NCI-H1092 (cell line): ENCODE data around the gene CGNL1.

Experiments used
- DNase-seq: peaks from one replicate; lab custom pipeline; 2025; lab: John Stamatoyannopoulos, UW

Gene CGNL1

DNA sequence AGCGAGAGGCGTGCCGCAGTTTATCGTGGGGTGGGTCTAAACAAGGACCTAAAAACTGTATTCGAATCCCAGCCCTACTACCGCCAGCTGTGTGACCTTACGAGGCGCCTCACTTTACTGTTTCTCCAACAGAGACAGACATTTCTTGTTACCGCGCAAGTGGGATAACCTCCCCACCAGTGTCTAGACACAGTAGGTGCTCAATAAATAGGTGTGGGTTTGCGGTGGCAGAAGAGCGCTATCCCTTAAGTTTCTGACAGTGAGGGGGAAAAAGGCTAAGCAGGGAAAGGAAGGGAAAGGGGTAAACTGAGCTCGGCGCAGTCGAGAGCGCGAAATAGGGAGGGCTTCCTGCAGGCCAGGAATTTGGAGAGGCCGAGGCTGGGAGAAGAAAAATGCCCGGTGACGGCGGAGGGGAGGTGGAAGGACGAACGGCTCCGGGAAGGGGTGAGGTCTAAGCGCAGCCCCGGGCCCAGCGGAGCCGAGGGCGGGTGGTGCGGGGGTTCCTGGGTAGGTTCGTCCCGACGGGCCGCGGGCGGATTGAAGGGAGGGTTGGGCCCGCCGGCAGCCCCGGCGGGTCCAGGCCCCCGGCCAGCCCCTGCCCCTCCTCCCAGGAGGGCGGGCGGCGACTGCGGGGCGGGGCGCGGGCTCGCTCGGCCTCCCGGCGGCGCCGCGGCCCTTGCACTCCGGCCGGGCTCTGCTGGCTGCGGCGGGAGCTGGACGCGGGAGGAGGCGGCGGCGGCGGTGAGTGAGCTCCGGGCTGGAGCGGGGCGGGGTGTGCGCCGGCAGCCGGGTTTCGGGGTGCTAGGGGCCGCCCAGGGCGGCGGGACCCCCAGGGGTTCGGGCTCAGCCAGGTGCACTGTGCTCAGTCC lies at the start of gene CGNL1:
TSS of gene CGNL1 (plus strand) at position 679 of the 869 bp plus-strand sequence. CDS start 61,495 bp downstream, outside the sequence.
- DNase-seq, result no peak

GRCh38 chr15:57327985-57328471 lies 48.3 kb upstream of the CGNL1 start:
- no peak for DNase-seq

- no peak for DNase-seq
These were observed 47.8 kb upstream of the CGNL1 start for GRCh38 chr15:57328479-57328878.

DNA sequence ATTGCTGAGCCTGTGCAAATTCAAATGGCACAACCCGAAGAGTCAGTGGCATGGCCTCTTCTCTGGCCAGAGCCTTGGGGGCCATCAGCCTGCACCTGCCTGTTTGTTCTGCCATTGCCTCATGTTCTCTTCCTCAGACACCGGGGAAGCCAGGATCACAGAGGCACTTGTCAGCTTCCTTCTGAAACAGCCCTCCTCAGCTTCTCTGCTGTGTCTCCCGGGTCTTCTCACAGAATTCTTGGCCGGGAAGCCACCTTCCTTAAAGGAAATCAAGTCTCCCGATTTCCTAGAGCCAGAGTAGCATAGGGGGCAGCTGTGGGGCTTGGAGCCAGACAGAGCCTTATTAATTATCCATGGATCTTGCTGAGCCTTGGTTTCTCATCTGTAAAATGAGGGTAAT lies 47.4 kb upstream of the CGNL1 start:
- DNase-seq, result no peak

- DNase-seq, result no peak
These were observed 46.5 kb upstream of the CGNL1 start for GRCh38 chr15:57329582-57330367.

DNA sequence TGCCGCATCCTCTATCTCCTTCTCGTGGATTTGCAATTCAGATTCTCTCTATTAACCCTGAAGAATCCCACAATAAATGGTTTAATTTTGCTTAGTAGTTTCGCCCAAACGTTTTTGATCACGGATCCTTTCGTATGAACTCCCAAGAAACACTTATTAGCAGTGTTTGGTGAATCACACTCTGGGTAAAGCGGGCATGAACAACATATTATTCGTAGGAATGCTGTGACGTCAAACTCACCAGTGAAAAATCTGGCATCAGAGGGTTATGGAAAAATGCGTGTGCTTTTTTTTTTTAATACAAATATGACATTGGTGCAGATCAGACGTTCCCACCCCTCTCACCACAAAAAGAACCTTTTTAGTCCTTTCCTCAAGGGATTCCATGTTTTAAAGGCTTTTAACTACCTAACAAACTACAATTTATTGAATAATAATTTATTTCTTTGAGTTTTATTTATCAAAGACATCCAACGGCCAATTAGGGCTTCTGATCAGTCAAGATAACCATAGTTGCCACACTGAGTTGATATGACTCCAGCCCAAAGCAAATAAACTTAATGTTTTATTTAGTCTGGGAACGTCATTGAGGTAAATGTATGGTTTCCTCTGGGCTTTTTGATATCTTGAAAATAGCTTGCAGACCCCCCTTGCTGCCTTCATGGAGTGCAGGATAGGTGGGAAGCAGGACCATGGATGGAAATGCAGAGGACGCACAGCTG lies 45.5 kb upstream of the CGNL1 start:
- no peak for DNase-seq

- DNase-seq, result no peak
These were observed 44.0 kb upstream of the CGNL1 start for GRCh38 chr15:57332326-57332725.

- DNase-seq, result no peak
These were observed 42.8 kb upstream of the CGNL1 start for GRCh38 chr15:57333487-57333886.

- DNase-seq, result no peak
These were observed 42.0 kb upstream of the CGNL1 start for GRCh38 chr15:57334257-57334656.

DNA sequence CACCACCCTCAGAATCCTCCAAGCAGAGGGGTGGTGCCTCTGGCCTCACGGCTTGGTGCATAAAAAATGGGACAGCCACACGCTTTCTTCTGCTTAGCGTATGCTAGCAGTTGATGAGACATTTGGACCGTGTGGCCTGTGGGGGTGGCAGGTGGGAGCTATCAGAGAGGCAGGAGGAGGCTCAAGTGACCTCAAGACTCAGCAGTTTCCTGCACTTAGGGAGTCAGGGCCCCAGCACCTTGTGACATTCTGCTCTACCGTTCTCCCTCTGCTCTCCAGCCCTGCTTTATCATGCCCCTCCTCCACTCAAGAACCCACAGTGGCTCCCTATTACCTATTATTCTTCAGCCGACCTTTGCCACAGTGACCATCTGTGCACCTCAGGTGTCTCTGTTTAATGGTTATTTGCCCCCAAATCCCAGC lies 41.0 kb upstream of the CGNL1 start:
- DNase-seq, result no peak

DNA sequence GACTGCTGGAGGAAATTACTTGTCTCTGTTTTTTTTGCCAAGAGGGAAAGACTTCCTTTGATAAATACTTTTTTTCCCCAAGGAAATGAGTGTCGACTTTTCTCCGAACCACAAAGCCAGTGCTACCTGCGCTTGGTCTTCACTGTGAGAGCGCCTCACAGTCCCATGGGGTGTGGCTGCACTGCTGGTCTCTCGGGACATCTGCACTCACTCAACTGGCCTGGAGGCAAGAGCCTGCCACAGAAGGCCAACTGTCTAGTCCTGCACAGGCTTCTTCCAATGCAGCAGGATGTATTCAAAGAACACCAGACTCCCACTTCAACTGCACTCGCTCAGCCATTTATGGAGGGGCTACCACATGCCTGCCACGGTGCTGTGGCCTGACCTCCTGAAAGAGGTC lies 40.6 kb upstream of the CGNL1 start:
- no peak for DNase-seq

GRCh38 chr15:57337868-57338411 lies 38.4 kb upstream of the CGNL1 start:
- no peak for DNase-seq

- no peak for DNase-seq
These were observed 37.0 kb upstream of the CGNL1 start for GRCh38 chr15:57339321-57339720.

GRCh38 chr15:57340682-57341259 lies 35.5 kb upstream of the CGNL1 start:
- DNase-seq, result no peak

GRCh38 chr15:57343048-57343447 lies 33.3 kb upstream of the CGNL1 start:
- no peak for DNase-seq

GRCh38 chr15:57343498-57343897 lies 32.8 kb upstream of the CGNL1 start:
- no peak for DNase-seq

DNA sequence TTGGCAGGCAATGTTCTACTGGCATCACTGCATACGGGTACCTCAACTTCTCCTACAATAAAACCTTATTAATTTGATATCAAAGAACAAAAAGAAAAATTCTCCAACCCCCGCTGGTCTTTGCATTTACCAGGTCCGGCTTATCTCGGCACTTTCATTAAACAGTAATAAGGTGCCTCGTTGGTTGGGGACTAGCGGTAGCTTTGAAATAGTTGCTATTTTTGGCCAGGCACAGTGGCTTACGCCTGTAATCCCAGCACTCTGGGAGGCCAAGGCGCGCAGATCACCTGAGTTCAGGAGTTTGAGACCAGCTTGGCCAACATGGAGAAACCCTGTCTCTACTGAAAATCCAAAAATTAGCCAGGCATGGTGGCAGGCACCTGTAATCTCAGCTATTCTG lies 32.0 kb upstream of the CGNL1 start:
- no peak for DNase-seq

- peak; percentile 19 for DNase-seq
These were observed 30.7 kb upstream of the CGNL1 start for GRCh38 chr15:57345584-57345983.

GRCh38 chr15:57348081-57348480 lies 28.2 kb upstream of the CGNL1 start:
- DNase-seq, result no peak

DNA sequence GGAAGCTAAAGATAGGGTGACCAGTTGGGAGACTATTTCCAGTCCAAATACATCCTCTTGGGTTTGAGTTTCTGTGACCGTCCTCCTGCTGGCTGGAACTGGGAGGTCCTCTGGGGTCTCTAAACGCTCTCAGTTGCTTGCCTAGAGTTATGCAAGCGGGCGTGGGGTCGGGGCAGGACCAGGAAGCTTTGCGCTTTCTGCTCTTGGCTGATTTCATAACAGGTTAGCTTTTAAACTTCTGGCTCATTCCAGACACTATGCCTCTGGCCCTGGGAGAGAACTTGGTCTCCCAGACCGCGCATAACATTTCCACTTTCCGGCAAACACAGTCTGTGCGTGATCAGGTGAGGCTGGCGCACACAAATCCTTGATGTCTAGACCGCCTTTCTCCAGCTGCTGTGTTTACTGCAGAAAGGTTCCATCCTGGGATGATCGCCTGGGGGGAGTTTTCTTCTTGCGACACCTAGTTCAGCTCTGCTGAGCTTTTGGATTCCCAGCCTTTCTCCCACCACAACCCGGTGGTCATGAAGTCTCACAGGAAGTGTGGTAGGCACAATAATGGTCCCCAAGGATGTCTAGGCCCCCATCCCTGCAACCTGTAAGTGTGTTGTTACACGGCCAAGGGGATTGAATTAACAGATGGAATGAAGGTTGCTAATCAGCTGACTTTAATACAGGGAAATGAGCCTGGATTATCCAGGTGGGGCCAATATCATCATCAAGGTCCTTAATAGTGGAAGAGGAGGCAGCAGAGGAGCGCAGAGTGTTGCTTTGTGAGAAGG lies 23.6 kb upstream of the CGNL1 start:
- DNase-seq, result no peak

GRCh38 chr15:57353317-57353804 lies 22.9 kb upstream of the CGNL1 start:
- no peak for DNase-seq
